Stimulated activated effector memory CD8-positive, alpha-beta T cell treated with anti-CD3 and anti-CD28 coated beads, Interleukin-12 subunit alpha, Interleukin-12 subunit beta, amount 100 ng/mL, for 72 hours (primary cell): ENCODE measurements around the gene PTPRH.
A peak's percentile ranks its signal among the peaks of the same experiment; 100 is the strongest.
"Not testable (repeated sequence)": the region's sequence is repeated elsewhere in the genome, so short reads cannot be mapped to it uniquely, and the experiment has no call there.

ENCODE experiments used
- ATAC-seq: fragments of 150-1000 bp; cut with Tn5 transposase; 2 replicates; pipeline ENCODE4 v1.10.0; 2021
- DNase-seq, 2 donors: peaks; one replicate each; pipeline ENCODE4 v3.0.0; 2021 to 2022; ENCODE audit warnings: low spot score in 2 of 2
- H3K27ac Mint-ChIP-seq: one replicate; pipeline ENCODE4 v1.8.0; 2022; ENCODE audit warnings: mild to moderate bottlenecking, mixed read lengths
- H3K36me3 Mint-ChIP-seq: one replicate; pipeline ENCODE4 v1.8.0; 2022; ENCODE audit warnings: mild to moderate bottlenecking, mixed read lengths
- H3K4me1 Mint-ChIP-seq: one replicate; pipeline ENCODE4 v1.8.0; 2022; ENCODE audit warnings: mixed read lengths
- H3K4me3 Mint-ChIP-seq: one replicate; pipeline ENCODE4 v1.8.0; 2022; ENCODE audit warnings: mild to moderate bottlenecking, mixed read lengths
- H3K9me3 Mint-ChIP-seq: one replicate; pipeline ENCODE4 v1.8.0; 2022; ENCODE audit warnings: mixed read lengths

The PTPRH gene

GRCh38 chr19:55166530-55167268, 42.6 kb downstream of the PTPRH start, which contains the start of gene DNAAF3:
Gene DNAAF3, minus strand, starts transcription at chr19:55166613. Its CDS starts 200 bp downstream, at chr19:55166413.
- Mint-ChIP-seq H3K4me1 (peaks cover 12% of the 10 kb centered on the region), H3K9me3 (no peaks in the 10 kb centered on the region), H3K27ac (no peak within 1 kb of the TSS), H3K36me3 (peaks cover 5% of the 10 kb centered on the region), H3K4me3 (peak within 1 kb of the TSS; percentile 66)
- peak; percentile 33 to 86 for DNase-seq
- peak; percentile 88 for ATAC-seq

DNA sequence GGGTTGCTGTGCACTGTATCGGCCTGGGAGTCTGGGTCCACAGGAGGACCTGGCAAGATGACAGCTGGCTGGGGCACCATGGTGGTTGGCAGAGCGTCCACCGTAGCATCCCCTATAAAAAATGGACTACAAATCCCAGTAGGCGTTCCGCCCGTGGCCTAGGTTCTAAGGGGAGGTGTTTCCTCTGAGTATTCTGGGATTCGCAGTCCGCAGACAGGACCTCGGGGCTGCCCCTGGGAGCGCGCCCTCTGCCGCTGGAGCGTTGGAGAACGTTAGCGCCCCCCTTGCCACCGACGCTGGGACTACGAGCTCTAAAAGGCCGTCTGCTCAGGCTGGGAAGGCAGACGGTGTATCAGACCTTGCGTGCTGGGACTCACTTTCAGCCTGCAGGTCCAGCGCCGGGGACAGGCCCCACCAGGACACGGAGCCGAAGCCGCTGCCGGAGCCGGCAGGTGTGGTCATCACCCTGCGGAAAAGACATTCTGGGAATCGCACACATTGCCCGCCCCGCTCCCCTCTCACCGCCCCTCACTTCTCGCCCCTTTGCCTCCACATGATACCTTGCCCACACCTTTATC, 43.3 kb downstream of the PTPRH start:
- DNase-seq (no peak), ATAC-seq (peak; percentile 43)
- H3K36me3 Mint-ChIP-seq, result peaks cover 5% of the 10 kb centered on the region
- H3K4me3 Mint-ChIP-seq, result peak overlapping the region; percentile 66
- peaks cover 12% of the 10 kb centered on the region for H3K4me1 Mint-ChIP-seq
- no peaks in the 10 kb centered on the region for H3K9me3 Mint-ChIP-seq
- no peak overlapping the region for H3K27ac Mint-ChIP-seq

GRCh38 chr19:55161571-55162322, 47.6 kb downstream of the PTPRH start:
- ATAC-seq (no peak), DNase-seq (no peak)
- Mint-ChIP-seq H3K9me3 (no peaks in the 10 kb centered on the region), H3K4me3 (no peak overlapping the region), H3K36me3 (peaks cover 3% of the 10 kb centered on the region), H3K4me1 (peaks cover 18% of the 10 kb centered on the region), H3K27ac (no peak overlapping the region)

DNA sequence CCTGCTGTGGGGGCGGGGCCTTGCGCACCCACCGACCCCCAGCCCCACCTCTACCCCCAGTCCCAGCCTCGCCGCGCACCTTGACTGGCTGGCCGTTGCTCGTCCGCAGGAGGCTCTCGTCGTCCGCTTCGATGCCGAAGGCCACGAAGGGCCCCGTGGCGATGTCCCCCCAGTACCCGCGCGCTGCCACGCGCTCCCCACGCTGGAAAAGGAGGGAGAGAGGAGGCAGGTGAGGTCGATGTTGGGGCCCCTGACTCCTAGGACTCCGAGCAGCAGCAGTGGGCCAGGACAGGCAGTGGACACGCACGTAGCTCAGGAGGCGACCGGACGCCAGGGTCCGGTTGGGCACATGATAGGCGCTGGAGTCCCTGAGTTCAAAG, 48.3 kb downstream of the PTPRH start:
- no peaks in the 10 kb centered on the region for H3K36me3 Mint-ChIP-seq
- ATAC-seq, result no peak

GRCh38 chr19:55160128-55160985, 48.9 kb downstream of the PTPRH start:
- peaks cover 16% of the 10 kb centered on the region for H3K4me1 Mint-ChIP-seq
- H3K9me3 Mint-ChIP-seq, result no peaks in the 10 kb centered on the region
- DNase-seq (peak; percentile 91 to 93), ATAC-seq (peak; percentile 89)
- no peaks in the 10 kb centered on the region for H3K36me3 Mint-ChIP-seq
- no peak overlapping the region for H3K4me3 Mint-ChIP-seq
- H3K27ac Mint-ChIP-seq, result no peak overlapping the region

More for the DNA sequence above, 48.3 kb downstream of the PTPRH start:
- H3K27ac Mint-ChIP-seq, result no peak overlapping the region
- H3K4me3 Mint-ChIP-seq, result no peak overlapping the region
- no peak for DNase-seq
- peaks cover 16% of the 10 kb centered on the region for H3K4me1 Mint-ChIP-seq
- H3K9me3 Mint-ChIP-seq, result no peaks in the 10 kb centered on the region

GRCh38 chr19:55158848-55159749, 50.2 kb downstream of the PTPRH start:
- Mint-ChIP-seq H3K27ac (no peak overlapping the region), H3K9me3 (no peaks in the 10 kb centered on the region), H3K4me3 (no peak overlapping the region), H3K36me3 (no peaks in the 10 kb centered on the region), H3K4me1 (peaks cover 21% of the 10 kb centered on the region)
- no peak for DNase-seq
- no peak for ATAC-seq

- Mint-ChIP-seq H3K4me1 (peaks cover 26% of the 10 kb centered on the region), H3K27ac (no peak overlapping the region), H3K9me3 (no peaks in the 10 kb centered on the region), H3K36me3 (no peaks in the 10 kb centered on the region), H3K4me3 (no peak overlapping the region)
- ATAC-seq (no peak), DNase-seq (no peak)
Measured at GRCh38 chr19:55158423-55158822, 50.9 kb downstream of the PTPRH start.

- H3K36me3 Mint-ChIP-seq, result no peaks in the 10 kb centered on the region
- DNase-seq (no peak), ATAC-seq (no peak)
- peak within 1 kb of the TSS; percentile 15 for H3K4me3 Mint-ChIP-seq
- no peak within 1 kb of the TSS for H3K27ac Mint-ChIP-seq
- H3K9me3 Mint-ChIP-seq, result peaks cover 1% of the 10 kb centered on the region
- H3K4me1 Mint-ChIP-seq, result peaks cover 27% of the 10 kb centered on the region
Measured at GRCh38 chr19:55157064-55157908, 52.0 kb downstream of the PTPRH start, which contains the start of gene TNNI3. Gene TNNI3, minus strand, starts transcription at chr19:55157732. Its CDS starts 143 bp downstream, at chr19:55157589.

DNA sequence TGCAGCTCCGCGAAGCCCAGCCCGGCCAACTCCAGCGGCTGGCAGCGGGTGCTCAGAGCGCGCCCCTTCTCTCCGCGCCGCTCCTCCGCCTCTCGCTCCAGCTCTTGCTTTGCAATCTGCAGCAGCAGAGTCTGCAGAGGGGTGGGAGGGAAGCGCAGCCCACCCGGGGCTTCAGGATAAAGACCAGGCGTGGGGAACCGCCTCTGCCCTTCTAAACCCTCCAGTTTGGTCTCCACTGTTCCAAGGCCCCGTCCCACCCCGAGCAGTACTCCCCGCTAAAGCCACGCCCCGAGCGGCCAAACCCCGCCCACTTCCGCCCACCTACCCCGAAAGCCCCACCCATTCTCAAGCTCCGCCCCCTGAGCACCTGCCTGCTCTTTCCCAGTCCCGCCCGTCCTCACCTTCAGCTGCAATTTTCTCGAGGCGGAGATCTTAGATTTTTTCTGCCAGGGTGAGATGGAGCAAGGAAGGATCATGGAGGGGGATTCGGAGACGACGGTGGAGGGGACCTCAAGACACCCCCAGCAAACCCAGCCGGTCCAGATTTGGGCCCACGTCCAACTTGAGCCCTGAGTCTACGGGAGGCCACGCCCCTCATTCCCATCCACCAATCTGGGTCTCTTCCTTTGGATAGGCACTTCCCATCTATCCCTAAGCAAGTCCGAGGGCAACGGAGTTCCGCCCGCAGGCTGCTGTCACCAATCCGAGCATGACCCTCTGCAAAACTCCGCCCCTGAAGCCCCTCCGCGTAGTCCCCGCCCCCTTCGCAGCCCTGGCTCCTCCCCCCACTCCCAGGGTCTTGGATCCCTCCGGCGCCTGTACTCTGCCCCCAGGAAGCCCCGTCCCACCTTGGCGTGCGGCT, 52.9 kb downstream of the PTPRH start:
- no peak overlapping the region for H3K27ac Mint-ChIP-seq
- H3K36me3 Mint-ChIP-seq, result no peaks in the 10 kb centered on the region
- DNase-seq, result no peak
- no peak for ATAC-seq
- peaks cover 6% of the 10 kb centered on the region for H3K9me3 Mint-ChIP-seq
- peak overlapping the region; percentile 15 for H3K4me3 Mint-ChIP-seq
- peaks cover 36% of the 10 kb centered on the region for H3K4me1 Mint-ChIP-seq

- ATAC-seq, H3K9me3 Mint-ChIP-seq, DNase-seq, H3K4me3 Mint-ChIP-seq, H3K27ac Mint-ChIP-seq, H3K36me3 Mint-ChIP-seq: not testable (repeated sequence)
- H3K4me1 Mint-ChIP-seq, result peaks cover 35% of the 10 kb centered on the region
Measured at GRCh38 chr19:55155784-55156183, 53.5 kb downstream of the PTPRH start.

DNA sequence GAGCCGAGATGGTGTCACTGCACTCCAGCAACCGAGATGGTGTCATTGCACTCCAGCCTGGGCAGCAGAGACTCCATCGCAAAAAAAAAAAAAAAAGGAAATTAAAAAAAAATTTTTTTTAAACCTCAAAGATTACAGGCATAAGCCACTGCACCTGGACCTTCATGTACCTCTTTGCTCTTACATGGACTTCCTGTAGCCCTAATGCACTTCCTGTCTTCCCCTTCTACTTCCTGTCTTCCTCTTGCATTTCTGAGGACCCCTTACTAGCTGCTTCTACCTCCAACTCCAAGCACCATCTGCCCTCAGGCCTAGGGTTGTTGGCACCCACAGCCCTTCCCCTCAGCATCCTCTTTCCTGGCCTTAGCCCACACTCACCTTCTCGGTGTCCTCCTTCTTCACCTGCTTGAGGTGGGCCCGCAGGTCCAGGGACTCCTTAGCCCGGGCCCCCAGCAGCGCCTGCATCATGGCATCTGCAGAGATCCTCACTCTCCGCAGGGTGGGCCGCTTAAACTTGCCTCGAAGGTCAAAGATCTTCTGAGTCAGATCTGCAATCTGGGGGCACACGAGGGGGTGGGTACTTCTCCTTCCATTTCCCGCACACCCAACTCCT, 55.5 kb downstream of the PTPRH start:
- H3K9me3 Mint-ChIP-seq, result peaks cover 6% of the 10 kb centered on the region
- no peak overlapping the region for H3K27ac Mint-ChIP-seq
- no peak overlapping the region for H3K4me3 Mint-ChIP-seq
- DNase-seq (no peak), ATAC-seq (no peak)
- H3K36me3 Mint-ChIP-seq, result no peaks in the 10 kb centered on the region
- H3K4me1 Mint-ChIP-seq, result peaks cover 26% of the 10 kb centered on the region

DNA sequence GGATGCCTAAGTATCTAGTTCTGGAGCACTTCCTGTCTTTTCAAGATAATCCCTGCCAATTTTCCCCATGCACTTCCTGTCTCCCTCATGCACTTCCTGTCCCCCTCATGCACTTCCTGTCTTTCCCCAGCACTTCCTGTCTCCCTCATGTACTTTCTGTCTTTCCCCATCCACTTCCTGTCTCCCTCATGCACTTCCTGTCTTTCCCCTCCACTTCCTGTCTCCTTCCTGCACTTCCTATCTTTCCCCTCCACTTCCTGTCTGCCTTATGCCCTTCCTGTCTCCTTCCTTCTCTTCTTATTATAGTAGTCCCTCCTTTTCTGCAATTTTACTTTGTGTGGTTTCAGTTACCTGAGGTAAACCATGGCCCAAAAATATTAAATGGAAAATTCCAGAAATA, 57.3 kb downstream of the PTPRH start:
- Mint-ChIP-seq H3K36me3 (no peaks in the 10 kb centered on the region), H3K4me3 (no peak overlapping the region), H3K4me1 (peaks cover 26% of the 10 kb centered on the region), H3K27ac (peak overlapping the region; percentile 75), H3K9me3 (peaks cover 6% of the 10 kb centered on the region)
- DNase-seq (no peak), ATAC-seq (no peak)
